ENCODE data around the gene UBE2G1. TPM values are rescaled to one million over a fixed set of nuclear protein-coding genes. Genes with fewer than 3 reads are reported as not detected.
"Not testable (repeated sequence)": the region's sequence is repeated elsewhere in the genome, so short reads cannot be mapped to it uniquely, and the experiment has no call there.

Gene UBE2G1
- total RNA-seq, 1 donor from 2014 or later = 70.1 TPM

- no peak for DNase-seq (ENCODE audit: low spot score)
These were observed 8.7 kb upstream of the UBE2G1 start for GRCh38 chr17:4375039-4375748.

- no peak for DNase-seq (ENCODE audit: low spot score)
These were observed 3.2 kb upstream of the UBE2G1 start for GRCh38 chr17:4369557-4370230.

GRCh38 chr17:4368341-4368740 lies 1.9 kb upstream of the UBE2G1 start:
- DNase-seq (ENCODE audit: low spot score) = no peak

- DNase-seq (ENCODE audit: low spot score) = not testable (repeated sequence)
These were observed 702 bp upstream of the UBE2G1 start for GRCh38 chr17:4367177-4367576.

- DNase-seq (ENCODE audit: low spot score) = peak; percentile 16
These were observed 698 bp downstream of the UBE2G1 start for GRCh38 chr17:4365628-4366326.

GRCh38 chr17:4365103-4365627 lies 1.3 kb downstream of the UBE2G1 start:
- peak; percentile 92 for DNase-seq (ENCODE audit: low spot score)

- no peak for DNase-seq (ENCODE audit: low spot score)
These were observed 1.8 kb downstream of the UBE2G1 start for GRCh38 chr17:4364622-4365041.

GRCh38 chr17:4362141-4362540 lies 4.3 kb downstream of the UBE2G1 start:
- no peak for DNase-seq (ENCODE audit: low spot score)

GRCh38 chr17:4358154-4358553 lies 8.3 kb downstream of the UBE2G1 start:
- DNase-seq (ENCODE audit: low spot score) = no peak

GRCh38 chr17:4357671-4358070 lies 8.8 kb downstream of the UBE2G1 start:
- no peak for DNase-seq (ENCODE audit: low spot score)

- DNase-seq (ENCODE audit: low spot score) = no peak
These were observed 9.3 kb downstream of the UBE2G1 start for GRCh38 chr17:4357030-4357628.

GRCh38 chr17:4354862-4355514 lies 11.5 kb downstream of the UBE2G1 start:
- DNase-seq (ENCODE audit: low spot score) = no peak

GRCh38 chr17:4354206-4354605 lies 12.3 kb downstream of the UBE2G1 start:
- no peak for DNase-seq (ENCODE audit: low spot score)

- not testable (repeated sequence) for DNase-seq (ENCODE audit: low spot score)
These were observed 16.3 kb downstream of the UBE2G1 start for GRCh38 chr17:4350214-4350613.

GRCh38 chr17:4345581-4346252 lies 20.8 kb downstream of the UBE2G1 start:
- no peak for DNase-seq (ENCODE audit: low spot score)

GRCh38 chr17:4344926-4345325 lies 21.5 kb downstream of the UBE2G1 start:
- DNase-seq (ENCODE audit: low spot score) = no peak

GRCh38 chr17:4342535-4342934 lies 23.9 kb downstream of the UBE2G1 start:
- no peak for DNase-seq (ENCODE audit: low spot score)

- no peak for DNase-seq (ENCODE audit: low spot score)
These were observed 24.9 kb downstream of the UBE2G1 start for GRCh38 chr17:4341616-4341977.

- no peak for DNase-seq (ENCODE audit: low spot score)
These were observed 25.4 kb downstream of the UBE2G1 start for GRCh38 chr17:4340914-4341615.

- DNase-seq (ENCODE audit: low spot score) = no peak
These were observed 31.5 kb downstream of the UBE2G1 start for GRCh38 chr17:4334776-4335584.
